Keratinocyte (primary cell): ENCODE measurements around the gene LYPD1. TPM values are rescaled to one million over a fixed set of nuclear protein-coding genes. Genes with fewer than 3 reads are reported as not detected.

Experiments used
- DNase-seq: peaks from one replicate; pipeline ENCODE4 v3.0.0-alpha.2; 2011; ENCODE audit warnings: low read depth, missing footprints, low spot score
- FAIRE-seq: peaks from 2 replicates; lab custom pipeline; 2011; peaks lifted over from hg19 to GRCh38; lab: Jason Lieb, UNC
- H2AFZ ChIP-seq: 2 replicates; pipeline ENCODE4 v1.6.0; 2012; ENCODE audit warnings: low read length, control low read depth, inconsistent platforms; ENCODE audit not compliant: control insufficient read depth
- H3K27ac ChIP-seq: 2 replicates; pipeline ENCODE4 v1.5.1; 2011; ENCODE audit warnings: low read length; ENCODE audit not compliant: control insufficient read depth, insufficient read depth
- H3K27me3 ChIP-seq: 3 replicates; pipeline ENCODE4 v1.6.0; 2011; ENCODE audit warnings: low read length; ENCODE audit not compliant: control insufficient read depth, insufficient read depth; ENCODE audit errors: extremely low read depth
- H3K36me3 ChIP-seq, 2 experiments: 2 replicates in 1 of 2; 3 replicates in 1 of 2; pipeline ENCODE4 v1.5.1; 2011; ENCODE audit warnings: low read length in 2 of 2, mild to moderate bottlenecking in 1 of 2; ENCODE audit not compliant: control insufficient read depth in 2 of 2, insufficient read depth in 2 of 2; ENCODE audit errors: extremely low read depth in 1 of 2
- H3K4me1 ChIP-seq: 3 replicates; pipeline ENCODE4 v1.5.1; 2011; ENCODE audit warnings: low read length; ENCODE audit not compliant: control insufficient read depth, insufficient read depth; ENCODE audit errors: extremely low read depth
- H3K4me2 ChIP-seq: 3 replicates; pipeline ENCODE4 v1.6.0; 2011; ENCODE audit warnings: low read depth, low read length; ENCODE audit not compliant: control insufficient read depth, insufficient read depth; ENCODE audit errors: extremely low read depth
- H3K4me3 ChIP-seq, 3 experiments: fragments of 200-600 bp in 1 of 3; sonication (generic) in 1 of 3; 2 replicates in 2 of 3; 3 replicates in 1 of 3; pipeline ENCODE4 v1.5.1; 2011 to 2016; ENCODE audit warnings: low read length in 3 of 3, mild to moderate bottlenecking in 3 of 3, control low read depth in 2 of 3, inconsistent platforms in 1 of 3, low read depth in 1 of 3, mixed read lengths in 1 of 3, mixed run types in 1 of 3, moderate library complexity in 1 of 3; ENCODE audit not compliant: control insufficient read depth in 2 of 3, insufficient read depth in 2 of 3; ENCODE audit errors: extremely low read depth in 1 of 3
- H3K79me2 ChIP-seq: 2 replicates; pipeline ENCODE4 v1.6.0; 2012; ENCODE audit warnings: low read length; ENCODE audit not compliant: control insufficient read depth, insufficient read depth
- H3K9ac ChIP-seq: 3 replicates; pipeline ENCODE4 v1.6.0; 2011; ENCODE audit warnings: low read length; ENCODE audit not compliant: control insufficient read depth, insufficient read depth; ENCODE audit errors: extremely low read depth
- H3K9me1 ChIP-seq: 3 replicates; pipeline ENCODE4 v1.6.0; 2011; ENCODE audit warnings: low read length; ENCODE audit not compliant: control insufficient read depth, insufficient read depth; ENCODE audit errors: extremely low read depth
- H3K9me3 ChIP-seq: 2 replicates; pipeline ENCODE4 v1.5.1; 2012; ENCODE audit warnings: low read depth, low read length; ENCODE audit not compliant: control insufficient read depth
- H4K20me1 ChIP-seq: 3 replicates; pipeline ENCODE4 v1.6.0; 2011; ENCODE audit warnings: low read length; ENCODE audit not compliant: control insufficient read depth, insufficient read depth; ENCODE audit errors: extremely low read depth
- EZH2 ChIP-seq: IDR thresholded peaks from one replicate; pipeline ENCODE4 v1.6.1; 2012; ENCODE audit warnings: inconsistent platforms, mild to moderate bottlenecking, low read length, moderate library complexity
- dilution Hi-C: fragments of 300-500 bp; cut with MboI; formaldehyde crosslinking; loops from one replicate; pipeline ENCODE4 v1.7.0; 2020; ENCODE audit warnings: low sequenced_read_pairs; ENCODE audit not compliant: extremely low pct_ligation_motif_present
- polyA plus RNA-seq, 5 experiments: library from polyadenylated mRNA; depleted of rRNA in 3 of 5; stranded (reverse) in 3 of 5; stranded (forward) in 1 of 5; unstranded in 1 of 5; fragments of >200 nt; gene quantifications; 1 replicate in 1 of 5; 2 replicates in 3 of 5; 3 replicates in 1 of 5; pipeline versions ENCODE4 v1.2.1 to v1.2.3, GENCODE V29; 2011 to 2012; ENCODE audit warnings: missing spikeins in 2 of 5, low read depth in 1 of 5, low replicate concordance in 1 of 5
- TF ChIP-seq, protein P1 (sequence below), 3 experiments: IDR thresholded peaks in 1 of 3; conservative IDR thresholded peaks in 1 of 3; optimal IDR thresholded peaks in 1 of 3; 2 replicates in 2 of 3; 3 replicates in 1 of 3; pipeline versions ENCODE3 to v1.5.1; 2011; ENCODE audit warnings: low read length in 3 of 3, mild to moderate bottlenecking in 3 of 3, moderate library complexity in 2 of 3, control low read depth in 1 of 3, inconsistent platforms in 1 of 3; ENCODE audit not compliant: insufficient read depth in 2 of 3; ENCODE audit errors: extremely low read depth in 1 of 3

LYPD1 gene
- polyA plus RNA-seq, 1 donor (not counting 4 experiments of a cell fraction or from before 2014, with no cell fraction given): 0.03 TPM

DNA sequence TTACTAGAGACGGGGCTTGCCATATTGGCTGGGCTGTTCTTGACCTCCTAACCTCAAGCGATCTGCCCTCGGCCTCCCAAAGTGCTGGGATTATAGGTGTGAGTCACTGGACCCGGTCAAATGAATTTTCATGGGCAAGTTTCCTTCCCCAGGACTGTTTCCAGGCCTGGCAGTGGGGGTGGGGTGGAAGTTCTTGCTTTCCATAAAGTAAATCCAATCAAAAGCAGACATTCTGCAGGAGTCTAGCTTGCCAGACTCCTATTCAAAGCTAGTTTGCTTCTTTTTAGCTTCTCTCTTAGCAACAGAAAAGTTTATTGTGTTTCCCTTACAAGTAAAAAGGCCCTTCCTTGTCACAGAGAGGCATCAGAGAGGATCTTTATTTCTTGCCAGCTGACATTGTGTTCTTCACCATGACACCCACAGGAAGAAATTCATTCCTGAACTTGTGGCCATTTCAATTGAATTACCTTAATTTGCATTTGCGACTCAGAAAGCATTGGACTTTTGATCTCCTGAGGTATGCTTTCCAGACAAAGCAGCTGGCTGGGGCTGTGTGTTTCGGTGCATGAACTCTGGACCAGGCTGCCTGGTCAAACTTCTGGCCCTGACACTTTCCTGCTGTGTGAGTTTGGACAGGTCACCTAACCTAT, 37.9 kb downstream of the LYPD1 start:
- DNase-seq: no peak
- H3K36me3 ChIP-seq: no peaks in the 10 kb centered on the region
- no peak overlapping the region for H2AFZ ChIP-seq
- no peak overlapping the region for H3K27ac ChIP-seq
- H3K27me3 ChIP-seq: no peaks in the 10 kb centered on the region
- H3K4me2 ChIP-seq: no peak overlapping the region
- FAIRE-seq: no peak
- H3K4me3 ChIP-seq: no peak overlapping the region
- no peaks in the 10 kb centered on the region for H4K20me1 ChIP-seq
- no peaks in the 10 kb centered on the region for H3K9me1 ChIP-seq
- TF ChIP-seq, protein P1, sequence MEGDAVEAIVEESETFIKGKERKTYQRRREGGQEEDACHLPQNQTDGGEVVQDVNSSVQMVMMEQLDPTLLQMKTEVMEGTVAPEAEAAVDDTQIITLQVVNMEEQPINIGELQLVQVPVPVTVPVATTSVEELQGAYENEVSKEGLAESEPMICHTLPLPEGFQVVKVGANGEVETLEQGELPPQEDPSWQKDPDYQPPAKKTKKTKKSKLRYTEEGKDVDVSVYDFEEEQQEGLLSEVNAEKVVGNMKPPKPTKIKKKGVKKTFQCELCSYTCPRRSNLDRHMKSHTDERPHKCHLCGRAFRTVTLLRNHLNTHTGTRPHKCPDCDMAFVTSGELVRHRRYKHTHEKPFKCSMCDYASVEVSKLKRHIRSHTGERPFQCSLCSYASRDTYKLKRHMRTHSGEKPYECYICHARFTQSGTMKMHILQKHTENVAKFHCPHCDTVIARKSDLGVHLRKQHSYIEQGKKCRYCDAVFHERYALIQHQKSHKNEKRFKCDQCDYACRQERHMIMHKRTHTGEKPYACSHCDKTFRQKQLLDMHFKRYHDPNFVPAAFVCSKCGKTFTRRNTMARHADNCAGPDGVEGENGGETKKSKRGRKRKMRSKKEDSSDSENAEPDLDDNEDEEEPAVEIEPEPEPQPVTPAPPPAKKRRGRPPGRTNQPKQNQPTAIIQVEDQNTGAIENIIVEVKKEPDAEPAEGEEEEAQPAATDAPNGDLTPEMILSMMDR (optimal IDR thresholded peaks at IDR 0.05 in 1 of 3, IDR thresholded peaks at IDR 0.05 in 1 of 3, conservative IDR thresholded peaks at IDR 0.05 in 1 of 3; ENCODE audit: extremely low read depth in 1 of 3, insufficient read depth in 2 of 3, low read length in 3 of 3): no peak
- TF ChIP-seq EZH2: no peak
- no peaks in the 10 kb centered on the region for H3K79me2 ChIP-seq
- H3K9me3 ChIP-seq: no peaks in the 10 kb centered on the region
- H3K4me1 ChIP-seq: peaks cover 2% of the 10 kb centered on the region
- no peak overlapping the region for H3K9ac ChIP-seq
- dilution Hi-C loops: no loop called here

DNA sequence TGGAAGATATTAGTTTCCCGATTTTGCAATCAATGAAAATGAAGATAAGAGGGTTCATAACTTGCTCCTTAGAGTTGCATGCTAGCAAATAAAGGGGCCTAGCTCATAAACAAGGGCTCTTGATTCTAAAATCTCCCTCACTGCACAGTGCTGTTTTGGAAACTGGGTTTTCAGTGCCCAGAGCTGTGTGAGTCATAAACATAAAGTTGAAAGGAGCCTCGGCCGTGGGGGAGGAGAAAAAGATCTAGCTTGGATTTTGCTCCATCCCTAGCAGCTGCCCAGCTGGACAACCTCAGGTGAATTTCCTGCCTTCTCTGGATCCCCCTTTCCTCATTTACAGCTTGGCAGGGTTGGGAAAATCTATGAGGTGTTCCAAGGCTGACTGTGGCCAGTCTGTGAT, 42.5 kb downstream of the LYPD1 start:
- no peak overlapping the region for H3K4me2 ChIP-seq
- no peak for FAIRE-seq

More for the DNA sequence above, 42.5 kb downstream of the LYPD1 start:
- no peak for TF ChIP-seq EZH2
- TF ChIP-seq, protein P1 (optimal IDR thresholded peaks at IDR 0.05 in 1 of 3, IDR thresholded peaks at IDR 0.05 in 1 of 3, conservative IDR thresholded peaks at IDR 0.05 in 1 of 3; ENCODE audit: extremely low read depth in 1 of 3, insufficient read depth in 2 of 3, low read length in 3 of 3): no peak
- Histone ChIP-seq H3K36me3 (no peaks in the 10 kb centered on the region), H3K9ac (no peak overlapping the region), H3K79me2 (no peaks in the 10 kb centered on the region), H3K27me3 (no peaks in the 10 kb centered on the region), H3K9me3 (no peaks in the 10 kb centered on the region), H3K9me1 (no peaks in the 10 kb centered on the region), H3K4me1 (peaks cover 2% of the 10 kb centered on the region), H3K4me3 (no peak overlapping the region), H4K20me1 (no peaks in the 10 kb centered on the region), H3K27ac (no peak overlapping the region), H2AFZ (no peak overlapping the region)
- dilution Hi-C loops: no loop called here
- DNase-seq: no peak
